Smooth muscle cell (in vitro differentiated cells): ENCODE data around the gene SLC13A5. TPM values are rescaled to one million over a fixed set of nuclear protein-coding genes. Genes with fewer than 3 reads are reported as not detected.

Experiments used
- DNase-seq: peaks from one replicate; lab custom pipeline; 2025; ENCODE audit not compliant: unreplicated experiment; lab: John Stamatoyannopoulos, UW
- H2AFZ ChIP-seq: fragments of 200-600 bp; sonication (generic); 2 replicates; pipeline ENCODE4 v1.6.0; 2016; ENCODE audit warnings: antibody characterized with exemption, low read depth, mild to moderate bottlenecking
- H3F3A ChIP-seq: fragments of 200-600 bp; sonication (generic); 2 replicates; pipeline ENCODE4 v1.6.0; 2017; ENCODE audit warnings: antibody characterized with exemption, low read depth
- H3K27ac ChIP-seq: fragments of 200-600 bp; sonication (generic); 2 replicates; pipeline ENCODE4 v1.5.1; 2016; ENCODE audit warnings: low read depth, mild to moderate bottlenecking
- H3K27me3 ChIP-seq: fragments of 200-600 bp; sonication (generic); 2 replicates; pipeline ENCODE4 v1.6.1; 2016; ENCODE audit warnings: low read depth, mild to moderate bottlenecking
- H3K36me3 ChIP-seq: fragments of 200-600 bp; sonication (generic); 2 replicates; pipeline ENCODE4 v1.5.1; 2016; ENCODE audit warnings: low read depth
- H3K4me1 ChIP-seq: fragments of 200-600 bp; sonication (generic); 2 replicates; pipeline ENCODE4 v1.5.1; 2016; ENCODE audit warnings: low read depth
- H3K4me2 ChIP-seq: fragments of 200-600 bp; sonication (generic); 2 replicates; pipeline ENCODE4 v1.6.0; 2016; ENCODE audit warnings: mild to moderate bottlenecking
- H3K4me3 ChIP-seq: fragments of 200-600 bp; sonication (generic); 2 replicates; pipeline ENCODE4 v1.5.1; 2016; ENCODE audit warnings: mild to moderate bottlenecking
- H3K79me2 ChIP-seq: fragments of 200-600 bp; sonication (generic); 2 replicates; pipeline ENCODE4 v1.6.0; 2016; ENCODE audit warnings: low read depth, mild to moderate bottlenecking
- H3K9ac ChIP-seq: fragments of 200-600 bp; sonication (generic); 2 replicates; pipeline ENCODE4 v1.6.0; 2016; ENCODE audit warnings: low read depth
- H3K9me3 ChIP-seq: fragments of 200-600 bp; sonication (generic); replicated peaks from 2 replicates; pipeline ENCODE4 v1.5.1; 2016; ENCODE audit warnings: low read depth
- H4K20me1 ChIP-seq: fragments of 200-600 bp; sonication (generic); 2 replicates; pipeline ENCODE4 v1.6.0; 2016; ENCODE audit warnings: low read depth
- CTCF ChIP-seq: fragments of 200-600 bp; sonication (generic); IDR thresholded peaks from 2 replicates; pipeline ENCODE4 v1.5.1; 2017; ENCODE audit warnings: borderline replicate concordance, mild to moderate bottlenecking, antibody characterized with exemption; ENCODE audit not compliant: insufficient read depth, poor library complexity, severe bottlenecking
- WGBS: methylation state at CpG from one replicate; pipeline ENCODE4 v1.1.7; 2016; ENCODE audit warnings: low lambda C conversion rate; 5-methylcytosine and 5-hydroxymethylcytosine counted together
- microRNA-seq: library from miRNA; unstranded; fragments of <30 nt; microRNA quantifications from one replicate; pipeline ENCODE4, GENCODE V29; 2016; ENCODE audit warnings: borderline number of aligned reads
- polyA plus RNA-seq: library from polyadenylated mRNA; unstranded; fragments of >200 nt; fragmentation: Nextera tagmentation; extraction: Ambion mirVana; gene quantifications from 2 replicates; pipeline ENCODE4 v1.2.1, GENCODE V29; 2016
- small RNA-seq: library from RNA; depleted of rRNA; stranded (forward); fragments of <200 nt; gene quantifications from one replicate; pipeline ENCODE3, GENCODE V24; 2014
- total RNA-seq: library from RNA; depleted of rRNA; stranded (reverse); fragments of >200 nt; gene quantifications from 2 replicates; pipeline ENCODE4 v1.2.3, GENCODE V29; 2014

Gene SLC13A5
- total and polyA plus RNA-seq, 2 experiments from 2014 or later, result 2.3 TPM; not detected in 1

GRCh38 chr17:6636105-6636504, 77.1 kb downstream of the SLC13A5 start:
- H3K4me1 ChIP-seq, result no peaks in the 10 kb centered on the region
- WGBS, result 95% methylated on average over 2 of the region's 2 CpGs
- H3K9me3 ChIP-seq, result no peaks in the 10 kb centered on the region
- no peak overlapping the region for H3K9ac ChIP-seq
- peaks cover 22% of the 10 kb centered on the region for H3K36me3 ChIP-seq
- H3K27me3 ChIP-seq, result no peaks in the 10 kb centered on the region
- H3K4me3 ChIP-seq, result no peak overlapping the region
- H3K4me2 ChIP-seq, result no peak overlapping the region
- DNase-seq, result no peak
- H3K79me2 ChIP-seq, result peaks cover 36% of the 10 kb centered on the region
- H3K27ac ChIP-seq, result no peak overlapping the region
- H2AFZ ChIP-seq, result no peak overlapping the region
- H3F3A ChIP-seq, result no peaks in the 10 kb centered on the region
- TF ChIP-seq CTCF, result no peak
- H4K20me1 ChIP-seq, result peaks cover 24% of the 10 kb centered on the region

Small RNA genes lying within 50 kb of the gene (microRNA-seq; reads per million reads assigned to microRNA genes)
- not detected for gene MIR4520-1
- not detected for gene MIR4520-2

Small RNA genes lying within 50 kb of the gene (small RNA-seq; reads per million reads assigned to genes)
- gene AC004706.2 (not detected), gene MIR4520-1 (0.11 reads per million)

Other genes starting within 250 kb of the SLC13A5 start
- gene PITPNM3, start 156.8 kb downstream of the SLC13A5 start, total RNA-seq, result 2.6 and 3.9 TPM in 2 replicates
- 2.4 and 3.7 TPM in 2 replicates for gene PITPNM3, start 156.8 kb downstream of the SLC13A5 start, polyA plus RNA-seq
- gene KIAA0753, start 72.7 kb downstream of the SLC13A5 start, total RNA-seq, result 15.0 and 22.0 TPM in 2 replicates
- gene KIAA0753, start 72.7 kb downstream of the SLC13A5 start, polyA plus RNA-seq, result 4.9 and 6.3 TPM in 2 replicates
- 132 and 363 TPM in 2 replicates for gene TXNDC17, start 72.3 kb downstream of the SLC13A5 start, total RNA-seq
- gene TXNDC17, start 72.3 kb downstream of the SLC13A5 start, polyA plus RNA-seq, result 431 and 468 TPM in 2 replicates
- gene MED31, start 61.8 kb downstream of the SLC13A5 start, total RNA-seq, result 13.7 and 26.3 TPM in 2 replicates
- gene MED31, start 61.8 kb downstream of the SLC13A5 start, polyA plus RNA-seq, result 57.5 and 59.1 TPM in 2 replicates
- gene C17orf100, start 61.6 kb downstream of the SLC13A5 start, total RNA-seq, result 3.3 and 5.5 TPM in 2 replicates
- gene C17orf100, start 61.6 kb downstream of the SLC13A5 start, polyA plus RNA-seq, result 5.8 and 6.5 TPM in 2 replicates
- gene XAF1, start 42.7 kb upstream of the SLC13A5 start, total RNA-seq, result 3.9 and 7.9 TPM in 2 replicates
- 3.1 and 8.3 TPM in 2 replicates for gene XAF1, start 42.7 kb upstream of the SLC13A5 start, polyA plus RNA-seq
- gene FBXO39, start 62.8 kb upstream of the SLC13A5 start, total RNA-seq, result not detected in 2 replicates
- 0.78 TPM in 1 of 2 replicates, not detected in the other for gene FBXO39, start 62.8 kb upstream of the SLC13A5 start, polyA plus RNA-seq
- not detected in 2 replicates for gene TEKT1, start 118.4 kb upstream of the SLC13A5 start, total RNA-seq
- not detected in 2 replicates for gene TEKT1, start 118.4 kb upstream of the SLC13A5 start, polyA plus RNA-seq